Activated T-helper 1 cell treated with anti-CD3 and anti-CD28 coated beads, Interleukin-12 subunit alpha, Interleukin-12 subunit beta, Interleukin-2, Interleukin-4 antibody, amounts not matched to agents 30 ng/mL and 10 ng/mL and 1 ng/mL, durations not matched to agents 14 hours and 24 hours and 36 hours (primary cell): Measurements from ENCODE around the gene EIF4G3. TPM values are rescaled to one million over a fixed set of nuclear protein-coding genes. Genes with fewer than 3 reads are reported as not detected.
"Not testable (repeated sequence)": the region's sequence is repeated elsewhere in the genome, so short reads cannot be mapped to it uniquely, and the experiment has no call there.

ENCODE experiments used
- DNase-seq: peaks from one replicate; pipeline ENCODE4 v3.0.0; 2021; ENCODE audit warnings: low spot score
- H3K27ac Mint-ChIP-seq: one replicate; pipeline ENCODE4 v1.8.0; 2021; ENCODE audit warnings: mild to moderate bottlenecking, mixed read lengths
- H3K27me3 Mint-ChIP-seq: one replicate; pipeline ENCODE4 v1.8.0; 2022; ENCODE audit warnings: mild to moderate bottlenecking, moderate library complexity, mixed read lengths; ENCODE audit not compliant: insufficient read depth
- H3K36me3 Mint-ChIP-seq: one replicate; pipeline ENCODE4 v1.8.0; 2021; ENCODE audit warnings: low read depth, mixed read lengths
- H3K4me1 Mint-ChIP-seq: one replicate; pipeline ENCODE4 v1.8.0; 2021; ENCODE audit warnings: low read depth, mixed read lengths
- H3K4me3 Mint-ChIP-seq: one replicate; pipeline ENCODE4 v1.8.0; 2021; ENCODE audit warnings: mild to moderate bottlenecking, moderate library complexity, mixed read lengths
- H3K9me3 Mint-ChIP-seq: one replicate; pipeline ENCODE4 v1.8.0; 2021; ENCODE audit warnings: mixed read lengths
- intact Hi-C: fragments of 100-400 bp; cut with micrococcal nuclease; formaldehyde crosslinking; loops from one replicate; pipeline ENCODE4 v1.15.1; 2024
- total RNA-seq: library from RNA; stranded (reverse); gene quantifications from 2 replicates; pipeline ENCODE4 v1.2.3, GENCODE V29; 2022

The EIF4G3 gene
- total RNA-seq, 1 donor from 2014 or later = 67.5 TPM

DNA sequence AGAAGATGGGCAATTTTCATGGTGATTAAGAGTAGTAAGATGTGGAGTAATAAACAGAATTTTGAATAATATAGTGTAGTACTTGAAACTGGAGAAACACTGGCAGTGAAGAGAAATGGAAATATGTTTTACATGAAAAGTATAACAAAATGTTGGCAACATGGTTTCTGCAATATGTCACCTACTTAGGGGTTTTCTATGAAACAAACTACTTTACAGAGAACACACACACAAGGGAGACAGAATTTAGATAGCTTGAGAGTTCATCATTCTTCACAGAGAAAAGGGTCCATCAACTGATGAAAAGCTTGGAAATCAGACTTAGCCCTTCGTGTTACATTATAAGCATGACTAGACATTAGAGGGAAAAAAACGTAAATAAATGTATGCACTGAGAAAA, 135.2 kb downstream of the EIF4G3 start:
- intact Hi-C loops = no loop called here
- Mint-ChIP-seq H3K4me3 (no peak overlapping the region), H3K27ac (no peak overlapping the region), H3K27me3 (no peaks in the 10 kb centered on the region), H3K4me1 (peaks cover 5% of the 10 kb centered on the region), H3K36me3 (peaks cover 18% of the 10 kb centered on the region), H3K9me3 (no peaks in the 10 kb centered on the region)
- DNase-seq = no peak

DNA sequence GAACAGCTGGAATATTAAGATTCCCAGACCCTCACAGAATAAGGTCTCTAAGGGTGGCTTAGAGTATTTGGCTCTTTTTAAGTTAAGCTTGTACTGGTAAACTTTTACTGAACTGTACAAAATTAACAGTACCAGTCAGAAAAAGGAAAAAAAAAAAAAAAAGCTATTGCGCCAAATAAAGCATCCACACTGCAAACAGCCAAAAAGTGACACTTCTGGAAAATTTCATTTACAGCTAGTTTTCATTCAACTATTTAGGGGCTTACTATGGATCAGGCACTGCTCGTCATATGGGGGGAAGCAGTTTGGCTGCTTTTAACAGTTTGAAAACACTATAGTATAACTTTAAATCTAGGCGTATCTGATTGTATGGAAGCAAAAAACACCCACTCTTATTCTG, 139.6 kb downstream of the EIF4G3 start:
- no peak for DNase-seq
- no peak overlapping the region for H3K27ac Mint-ChIP-seq
- H3K4me1 Mint-ChIP-seq = no peaks in the 10 kb centered on the region
- peaks cover 14% of the 10 kb centered on the region for H3K36me3 Mint-ChIP-seq
- H3K27me3 Mint-ChIP-seq = no peaks in the 10 kb centered on the region
- intact Hi-C loops = no loop called here
- no peak overlapping the region for H3K4me3 Mint-ChIP-seq
- H3K9me3 Mint-ChIP-seq = no peaks in the 10 kb centered on the region

DNA sequence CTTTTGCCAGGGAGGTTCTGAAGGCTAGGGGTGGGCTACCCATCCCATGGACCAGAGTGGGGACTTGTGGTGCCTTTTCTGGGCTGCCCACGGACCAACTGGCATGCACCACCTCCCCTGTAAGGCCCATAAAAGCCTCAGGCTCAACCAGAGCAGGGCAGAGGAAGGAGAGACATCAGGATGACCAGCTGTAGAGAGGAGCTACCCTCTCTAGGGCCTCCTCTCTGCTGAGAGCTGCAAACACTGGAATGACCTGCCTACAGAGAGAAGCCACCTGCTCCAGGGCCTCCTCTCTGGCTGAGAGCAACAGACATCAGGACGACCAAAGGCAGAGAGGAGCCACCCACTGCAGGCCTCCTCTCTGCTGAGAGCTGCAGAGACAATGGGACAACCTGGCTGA, 140.9 kb downstream of the EIF4G3 start:
- peaks cover 11% of the 10 kb centered on the region for H3K36me3 Mint-ChIP-seq
- H3K27me3 Mint-ChIP-seq = no peaks in the 10 kb centered on the region
- no peak overlapping the region for H3K4me3 Mint-ChIP-seq
- H3K4me1 Mint-ChIP-seq = no peaks in the 10 kb centered on the region
- DNase-seq = no peak
- no peak overlapping the region for H3K27ac Mint-ChIP-seq
- no peaks in the 10 kb centered on the region for H3K9me3 Mint-ChIP-seq
- intact Hi-C loops = no loop called here

DNA sequence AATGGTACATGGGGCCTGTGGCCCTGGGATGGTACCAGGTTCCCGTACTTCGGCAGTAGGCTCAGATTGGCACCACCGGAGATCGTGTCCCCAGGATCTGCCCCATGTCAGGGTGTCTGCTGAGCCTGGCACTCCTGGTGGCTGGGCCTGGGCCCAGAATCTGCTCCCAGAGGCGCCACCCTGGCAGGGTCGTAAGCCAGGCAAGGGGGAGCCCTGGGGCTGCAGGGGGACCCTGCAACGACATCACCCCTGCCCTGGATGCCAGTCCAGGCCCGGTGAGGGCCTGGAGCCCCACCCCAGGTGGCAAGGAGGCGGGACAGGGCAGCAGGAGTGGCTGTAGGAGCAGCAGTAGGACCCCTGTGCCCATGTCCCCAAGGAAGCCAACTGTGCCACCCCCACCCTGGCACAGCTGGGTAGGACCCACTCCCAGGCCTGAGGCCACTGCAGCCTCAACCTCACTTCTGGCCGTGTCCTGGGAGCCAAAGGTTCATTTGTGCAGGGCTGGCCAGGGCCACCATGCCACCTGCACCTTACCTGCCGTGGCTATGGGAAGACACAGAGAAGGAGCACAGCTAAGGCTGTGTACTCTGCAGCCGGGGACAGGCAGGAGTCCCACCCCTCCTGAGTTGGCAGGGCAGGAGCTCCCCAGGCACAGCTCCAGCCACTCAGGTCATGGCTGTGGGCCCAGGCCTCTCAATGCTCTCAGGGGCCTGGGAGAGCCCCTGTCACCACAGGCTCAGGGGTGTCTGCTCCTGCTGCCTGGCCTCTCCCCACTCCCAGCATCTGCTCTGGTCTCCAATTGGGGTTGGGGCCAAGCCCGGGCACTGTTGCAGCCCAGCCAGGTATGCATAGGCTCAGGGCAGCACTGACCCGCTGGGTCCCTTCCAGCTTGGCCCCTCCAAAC, 141.7 kb downstream of the EIF4G3 start:
- Mint-ChIP-seq H3K27ac (no peak overlapping the region), H3K4me3 (no peak overlapping the region), H3K36me3 (peaks cover 7% of the 10 kb centered on the region), H3K9me3 (no peaks in the 10 kb centered on the region), H3K4me1 (no peaks in the 10 kb centered on the region), H3K27me3 (no peaks in the 10 kb centered on the region)
- intact Hi-C loops = no loop called here
- DNase-seq = no peak

DNA sequence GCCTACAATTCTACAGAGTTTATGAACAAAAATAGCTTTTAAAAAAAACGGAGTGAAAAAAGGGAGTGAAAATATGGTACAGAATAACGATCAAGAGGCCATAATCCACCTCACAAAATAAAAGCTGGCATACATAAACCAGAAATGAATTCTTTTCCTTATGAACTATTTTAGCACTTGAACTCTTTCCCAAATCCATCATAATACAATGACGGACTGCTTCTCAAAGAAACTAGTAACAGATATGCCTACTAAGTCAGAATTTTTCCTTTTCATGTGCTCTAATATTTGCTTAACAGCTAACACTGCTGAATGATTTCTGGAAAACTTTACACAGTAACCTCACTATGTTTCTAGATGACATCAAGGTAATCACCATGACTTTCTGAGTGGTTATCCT, 144.0 kb downstream of the EIF4G3 start:
- Mint-ChIP-seq H3K27me3 (no peaks in the 10 kb centered on the region), H3K9me3 (no peaks in the 10 kb centered on the region), H3K4me1 (peaks cover 4% of the 10 kb centered on the region), H3K36me3 (peaks cover 6% of the 10 kb centered on the region), H3K4me3 (no peak overlapping the region), H3K27ac (no peak overlapping the region)
- no peak for DNase-seq
- intact Hi-C loops = no loop called here

DNA sequence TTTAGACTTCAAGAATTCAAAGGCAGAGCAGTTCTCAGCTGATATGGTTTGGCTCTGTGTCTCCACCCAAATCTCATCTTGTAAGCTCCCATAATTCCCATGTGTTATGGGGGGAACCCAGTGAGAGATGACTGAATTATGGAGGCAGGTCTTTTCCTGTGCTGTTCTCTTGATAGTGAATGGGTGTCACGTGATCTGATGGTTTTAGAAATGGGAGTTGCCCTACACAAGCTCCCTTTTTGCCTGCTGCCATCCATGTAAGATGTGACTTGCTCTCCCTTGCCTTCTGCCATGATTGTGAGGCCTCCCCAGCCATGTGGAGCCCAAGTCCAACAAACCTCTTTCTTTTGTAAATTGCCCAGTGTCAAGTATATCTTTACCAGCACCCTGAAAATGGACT, 146.5 kb downstream of the EIF4G3 start:
- H3K27ac Mint-ChIP-seq = no peak overlapping the region
- no peak overlapping the region for H3K4me3 Mint-ChIP-seq
- intact Hi-C loops = no loop called here
- no peaks in the 10 kb centered on the region for H3K27me3 Mint-ChIP-seq
- DNase-seq = no peak
- H3K4me1 Mint-ChIP-seq = peaks cover 6% of the 10 kb centered on the region
- no peaks in the 10 kb centered on the region for H3K9me3 Mint-ChIP-seq
- peaks cover 3% of the 10 kb centered on the region for H3K36me3 Mint-ChIP-seq

DNA sequence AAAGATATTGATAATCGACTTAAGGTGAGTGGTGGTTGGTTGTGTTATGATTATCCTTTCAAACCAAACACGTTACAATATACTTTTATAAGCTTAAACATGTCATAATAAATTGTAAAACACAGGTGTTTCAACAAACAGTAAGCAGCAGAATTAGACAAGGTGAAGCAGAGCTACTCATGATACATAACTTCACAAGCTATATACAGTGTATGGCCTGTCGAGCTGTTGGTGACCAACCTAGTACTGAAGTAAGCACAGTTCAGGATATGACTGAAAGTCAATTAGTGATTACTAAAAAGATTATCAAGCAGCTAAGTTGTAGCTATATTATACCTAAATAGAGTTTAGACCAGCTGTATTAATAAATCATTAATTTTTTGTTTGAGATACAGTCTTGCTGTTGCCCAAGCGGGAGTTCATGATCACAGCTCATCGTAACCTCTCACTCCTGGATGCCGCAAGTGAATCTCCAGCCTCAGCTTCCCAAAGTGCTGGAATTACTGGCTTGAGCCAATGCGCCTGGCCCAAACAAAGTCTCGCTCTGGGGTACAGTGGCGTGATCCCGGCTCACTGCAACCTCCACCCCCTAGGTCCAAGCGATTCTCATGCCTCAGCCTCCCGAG, 148.1 kb downstream of the EIF4G3 start:
- no peaks in the 10 kb centered on the region for H3K27me3 Mint-ChIP-seq
- no peak overlapping the region for H3K27ac Mint-ChIP-seq
- DNase-seq = no peak
- peaks cover 6% of the 10 kb centered on the region for H3K4me1 Mint-ChIP-seq
- peaks cover 3% of the 10 kb centered on the region for H3K36me3 Mint-ChIP-seq
- intact Hi-C loops = no loop called here
- no peak overlapping the region for H3K4me3 Mint-ChIP-seq
- H3K9me3 Mint-ChIP-seq = no peaks in the 10 kb centered on the region

DNA sequence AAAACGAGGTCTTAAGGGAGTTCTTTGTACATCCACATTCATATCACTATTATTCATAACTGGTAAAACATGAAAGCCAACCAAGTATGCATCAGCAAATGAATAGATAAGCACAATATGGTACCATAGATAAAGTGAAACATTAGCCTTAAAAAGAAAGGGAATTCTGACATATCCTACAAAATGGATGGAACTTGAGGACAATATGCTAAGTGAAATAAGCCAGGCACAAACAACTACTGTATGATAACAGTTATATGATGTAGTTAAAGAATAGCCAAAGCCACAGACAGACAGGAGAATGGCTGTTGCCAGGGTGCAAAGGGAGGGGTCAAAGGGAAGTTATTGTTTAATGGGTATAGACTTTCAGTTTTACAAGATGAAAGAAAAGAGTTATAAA, 148.9 kb downstream of the EIF4G3 start:
- no peak overlapping the region for H3K4me3 Mint-ChIP-seq
- DNase-seq = no peak
- H3K27ac Mint-ChIP-seq = no peak overlapping the region
- intact Hi-C loops = no loop called here
- no peaks in the 10 kb centered on the region for H3K27me3 Mint-ChIP-seq
- H3K9me3 Mint-ChIP-seq = no peaks in the 10 kb centered on the region
- peaks cover 3% of the 10 kb centered on the region for H3K36me3 Mint-ChIP-seq
- peaks cover 8% of the 10 kb centered on the region for H3K4me1 Mint-ChIP-seq

DNA sequence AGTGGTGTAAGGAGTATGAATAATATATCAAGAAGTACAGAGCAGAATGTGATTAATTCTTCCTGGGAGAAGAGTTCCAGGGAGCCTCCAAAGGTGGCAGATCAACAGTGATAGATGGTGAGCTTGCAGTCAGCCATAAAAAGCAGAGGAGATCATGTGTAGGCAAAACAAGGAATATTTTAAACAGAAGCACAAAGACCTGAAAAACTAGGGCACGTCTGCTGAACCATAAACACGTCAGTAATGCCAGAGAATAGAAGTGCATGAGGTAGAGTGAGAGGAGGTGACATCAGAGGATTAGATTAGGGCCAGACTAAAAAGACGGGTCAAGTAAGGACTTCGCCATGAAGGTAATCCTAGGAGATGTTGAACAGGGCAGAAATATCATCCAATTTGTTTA, 151.8 kb downstream of the EIF4G3 start:
- Mint-ChIP-seq H3K36me3 (peaks cover 3% of the 10 kb centered on the region), H3K4me1 (peaks cover 22% of the 10 kb centered on the region), H3K27ac (no peak overlapping the region), H3K9me3 (no peaks in the 10 kb centered on the region), H3K4me3 (no peak overlapping the region), H3K27me3 (no peaks in the 10 kb centered on the region)
- DNase-seq = no peak
- intact Hi-C loops = no loop called here

DNA sequence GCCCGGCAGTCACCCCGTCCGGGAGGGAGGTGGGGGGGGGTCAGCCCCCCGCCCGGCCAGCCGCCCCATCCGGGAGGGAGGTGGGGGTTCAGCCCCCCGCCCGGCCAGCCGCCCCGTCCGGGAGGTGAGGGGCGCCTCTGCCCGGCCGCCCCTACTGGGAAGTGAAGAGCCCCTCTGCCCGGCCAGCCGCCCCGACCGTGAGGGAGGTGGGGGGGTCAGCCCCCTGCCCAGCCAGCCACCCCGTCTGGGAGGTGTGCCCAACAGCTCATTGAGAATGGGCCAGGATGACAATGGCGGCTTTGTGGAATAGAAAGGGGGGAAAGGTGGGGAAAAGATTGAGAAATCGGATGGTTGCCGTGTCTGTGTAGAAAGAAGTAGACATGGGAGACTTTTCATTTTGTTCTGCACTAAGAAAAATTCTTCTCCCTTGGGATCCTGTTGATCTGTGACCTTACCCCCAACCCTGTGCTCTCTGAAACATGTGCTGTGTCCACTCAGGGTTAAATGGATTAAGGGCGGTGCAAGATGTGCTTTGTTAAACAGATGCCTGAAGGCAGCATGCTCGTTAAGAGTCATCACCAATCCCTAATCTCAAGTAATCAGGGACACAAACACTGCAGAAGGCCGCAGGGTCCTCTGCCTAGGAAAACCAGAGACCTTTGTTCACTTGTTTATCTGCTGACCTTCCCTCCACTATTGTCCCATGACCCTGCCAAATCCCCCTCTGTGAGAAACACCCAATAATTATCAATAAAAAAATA, 152.4 kb downstream of the EIF4G3 start:
- intact Hi-C loops, H3K27me3 Mint-ChIP-seq, H3K36me3 Mint-ChIP-seq, H3K4me3 Mint-ChIP-seq, DNase-seq, H3K27ac Mint-ChIP-seq, H3K9me3 Mint-ChIP-seq: not testable (repeated sequence)
- H3K4me1 Mint-ChIP-seq = peaks cover 22% of the 10 kb centered on the region

DNA sequence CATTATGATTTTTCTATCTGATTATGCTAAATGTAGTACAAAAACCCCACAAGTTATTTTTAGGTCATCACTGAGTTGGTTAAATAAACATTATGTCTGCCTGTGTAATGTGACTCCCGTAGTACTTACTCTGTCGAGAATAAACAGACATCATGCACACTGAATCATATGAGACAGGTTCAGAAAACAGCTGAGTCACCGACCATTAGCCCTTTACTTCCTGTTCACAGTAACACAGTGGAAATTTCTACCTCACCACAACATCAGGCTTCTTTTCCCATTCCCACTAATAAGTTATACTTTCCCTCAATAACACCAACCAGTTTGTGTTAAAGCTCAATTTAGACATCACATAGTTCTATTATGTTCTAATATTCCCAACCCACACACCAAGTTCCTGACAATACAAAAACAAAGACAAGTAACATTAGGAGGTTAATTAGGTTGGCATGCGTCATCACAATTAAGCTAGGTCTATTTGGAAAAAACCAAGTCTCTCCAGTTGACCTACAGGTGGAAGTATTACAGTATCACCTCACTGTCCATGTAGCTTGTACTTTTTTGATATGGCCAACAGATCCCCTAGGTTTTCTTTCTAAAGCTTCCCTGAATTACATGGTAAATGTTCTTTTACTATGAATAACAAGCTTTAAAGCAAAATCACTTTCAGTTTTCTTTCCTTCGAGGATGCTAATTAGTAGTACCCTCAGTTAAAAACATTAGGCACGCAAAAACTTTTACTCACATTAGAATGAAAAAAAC, 154.2 kb downstream of the EIF4G3 start:
- Mint-ChIP-seq H3K27me3 (no peaks in the 10 kb centered on the region), H3K9me3 (no peaks in the 10 kb centered on the region), H3K4me3 (peak overlapping the region; percentile 63), H3K4me1 (peaks cover 26% of the 10 kb centered on the region), H3K36me3 (peaks cover 4% of the 10 kb centered on the region), H3K27ac (peak overlapping the region; percentile 86)
- peak; percentile 30 for DNase-seq
- intact Hi-C loops = loop anchor here (1.0 to 2.0 kb wide), 2 partner anchors 30 to 90 kb away; no protein-coding TSS in a partner anchor

DNA sequence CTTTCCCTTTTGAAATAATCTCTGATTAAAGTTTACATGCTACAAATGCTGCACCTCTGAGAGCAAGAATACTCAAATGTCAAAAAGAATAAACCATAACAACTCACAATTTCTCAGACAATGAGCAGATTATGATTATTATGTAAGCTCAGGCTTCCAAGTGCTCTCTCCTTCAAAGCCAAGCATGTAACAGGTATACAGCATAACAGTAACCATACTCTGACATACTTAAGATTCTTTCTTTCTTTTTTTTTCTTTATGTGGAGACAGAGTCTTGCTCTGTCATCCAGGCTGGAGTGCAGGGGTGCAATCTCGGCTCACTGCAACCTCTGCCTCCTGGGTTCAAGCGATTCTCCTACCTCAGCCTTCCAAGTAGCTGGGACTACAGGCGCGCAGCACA, 155.4 kb downstream of the EIF4G3 start:
- H3K9me3 Mint-ChIP-seq = no peaks in the 10 kb centered on the region
- H3K4me1 Mint-ChIP-seq = peaks cover 28% of the 10 kb centered on the region
- intact Hi-C loops = no loop called here
- no peak overlapping the region for H3K27ac Mint-ChIP-seq
- no peak overlapping the region for H3K4me3 Mint-ChIP-seq
- DNase-seq = no peak
- H3K36me3 Mint-ChIP-seq = peaks cover 6% of the 10 kb centered on the region
- no peaks in the 10 kb centered on the region for H3K27me3 Mint-ChIP-seq
